AG10803 (cell line): Measurements from ENCODE around the gene CAPN13.
A peak's percentile ranks its signal among the peaks of the same experiment; 100 is the strongest.

Experiments
- DNase-seq: peaks from one replicate; pipeline ENCODE4 v3.0.0; 2010; ENCODE audit warnings: low read depth
- H3K4me3 ChIP-seq: 2 replicates; pipeline ENCODE4 v1.5.1; 2011; ENCODE audit warnings: mild to moderate bottlenecking, low read length, control low read depth
- TF ChIP-seq, protein P1 (sequence below): conservative IDR thresholded peaks from 2 replicates; pipeline ENCODE4 v1.5.1; 2011; ENCODE audit warnings: mild to moderate bottlenecking, low read length, control low read depth, inconsistent platforms

CAPN13 gene

DNA sequence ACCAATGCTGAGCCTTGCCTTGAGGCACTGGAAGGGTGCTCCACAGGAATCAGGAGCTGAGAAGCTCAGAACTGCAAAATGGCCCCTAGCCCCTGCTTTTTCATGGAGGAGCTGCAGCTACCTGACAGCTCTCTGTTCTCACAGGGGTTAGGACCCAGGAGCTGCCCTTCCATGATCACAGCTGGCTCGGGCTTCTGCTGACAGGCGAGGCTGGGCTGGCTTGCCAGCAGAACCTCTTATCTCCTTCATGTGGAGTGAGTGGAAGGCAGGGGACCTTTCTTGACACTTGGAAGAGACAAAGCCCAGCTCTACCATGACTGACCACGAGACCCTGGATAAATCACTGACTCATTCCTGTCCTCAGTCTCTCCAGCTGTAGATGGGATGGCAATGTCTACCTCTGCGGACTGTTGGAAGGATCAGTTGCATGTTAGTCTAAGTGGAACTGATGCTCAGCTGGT lies 113.4 kb downstream of the CAPN13 start:
- DNase-seq: no peak
- H3K4me3 ChIP-seq: no peak overlapping the region
- TF ChIP-seq, protein P1, sequence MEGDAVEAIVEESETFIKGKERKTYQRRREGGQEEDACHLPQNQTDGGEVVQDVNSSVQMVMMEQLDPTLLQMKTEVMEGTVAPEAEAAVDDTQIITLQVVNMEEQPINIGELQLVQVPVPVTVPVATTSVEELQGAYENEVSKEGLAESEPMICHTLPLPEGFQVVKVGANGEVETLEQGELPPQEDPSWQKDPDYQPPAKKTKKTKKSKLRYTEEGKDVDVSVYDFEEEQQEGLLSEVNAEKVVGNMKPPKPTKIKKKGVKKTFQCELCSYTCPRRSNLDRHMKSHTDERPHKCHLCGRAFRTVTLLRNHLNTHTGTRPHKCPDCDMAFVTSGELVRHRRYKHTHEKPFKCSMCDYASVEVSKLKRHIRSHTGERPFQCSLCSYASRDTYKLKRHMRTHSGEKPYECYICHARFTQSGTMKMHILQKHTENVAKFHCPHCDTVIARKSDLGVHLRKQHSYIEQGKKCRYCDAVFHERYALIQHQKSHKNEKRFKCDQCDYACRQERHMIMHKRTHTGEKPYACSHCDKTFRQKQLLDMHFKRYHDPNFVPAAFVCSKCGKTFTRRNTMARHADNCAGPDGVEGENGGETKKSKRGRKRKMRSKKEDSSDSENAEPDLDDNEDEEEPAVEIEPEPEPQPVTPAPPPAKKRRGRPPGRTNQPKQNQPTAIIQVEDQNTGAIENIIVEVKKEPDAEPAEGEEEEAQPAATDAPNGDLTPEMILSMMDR: no peak

DNA sequence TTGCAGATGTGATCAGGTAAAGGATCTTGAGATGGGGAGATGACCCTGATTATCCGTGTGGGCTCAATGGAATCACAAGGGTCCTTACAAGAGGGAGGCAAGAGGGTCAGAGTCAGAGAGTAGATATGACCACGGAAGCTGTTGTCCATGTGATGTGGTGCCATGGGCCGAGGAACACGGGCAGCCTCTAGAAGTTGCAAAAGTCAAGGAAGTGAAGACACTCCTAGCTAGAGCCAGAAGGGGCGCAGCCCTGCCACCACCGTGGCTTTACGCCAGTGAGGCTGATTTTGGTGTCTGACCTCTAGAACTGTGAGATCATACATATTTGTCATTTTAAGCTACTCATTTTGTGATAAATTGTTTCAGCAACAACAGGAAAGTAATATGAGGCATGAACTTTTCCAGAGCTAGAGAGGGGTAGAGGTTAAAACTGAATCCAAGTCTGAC lies 114.4 kb downstream of the CAPN13 start:
- DNase-seq: peak; percentile 37
- TF ChIP-seq, protein P1: no peak

DNA sequence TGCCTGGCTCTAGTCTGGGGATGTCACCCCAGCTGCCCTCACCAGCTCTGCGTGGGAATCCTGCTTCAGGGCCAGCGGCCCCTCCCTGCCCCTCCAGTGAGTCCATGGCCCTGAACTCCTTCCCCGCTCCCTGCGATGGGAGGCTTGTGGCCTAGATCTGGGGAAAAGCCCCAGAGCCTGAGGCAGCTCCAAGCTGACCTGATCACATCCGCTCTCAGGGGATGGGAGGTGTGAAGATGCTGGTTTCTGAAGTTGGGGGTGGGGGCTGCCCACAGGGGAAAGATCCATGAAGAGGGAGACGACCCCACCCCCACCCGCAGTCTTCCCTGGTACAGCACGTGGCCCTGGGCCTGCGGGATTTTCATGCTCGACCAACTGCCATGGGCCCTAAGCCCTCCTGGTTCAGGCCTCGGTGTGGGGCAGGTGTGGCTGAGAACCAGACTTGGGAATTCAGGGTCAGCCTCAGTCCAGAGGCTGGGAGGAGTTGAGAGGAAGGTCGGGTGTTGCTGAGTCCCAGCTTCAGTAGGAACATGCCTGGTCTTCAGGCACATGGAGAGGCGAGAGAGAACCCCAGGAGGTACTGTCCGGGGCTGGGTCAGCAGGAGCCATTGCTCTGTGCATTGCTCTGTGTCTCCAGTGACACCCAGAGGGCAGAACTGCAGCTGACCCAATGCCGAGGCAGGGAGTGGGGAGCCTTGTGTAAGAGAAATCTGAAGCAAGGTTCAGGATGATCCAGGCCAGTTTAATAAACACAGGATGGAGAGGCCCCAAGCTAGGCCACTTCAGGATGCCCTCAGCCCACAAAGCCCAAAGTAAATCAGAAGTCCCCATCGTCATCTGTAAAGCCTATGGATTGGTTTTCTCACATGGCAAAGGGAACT lies 115.1 kb downstream of the CAPN13 start:
- DNase-seq: peak; percentile 48
- no peak overlapping the region for H3K4me3 ChIP-seq
- TF ChIP-seq, protein P1: peak; percentile 38

More for the DNA sequence above, 114.4 kb downstream of the CAPN13 start:
- H3K4me3 ChIP-seq: no peak overlapping the region

DNA sequence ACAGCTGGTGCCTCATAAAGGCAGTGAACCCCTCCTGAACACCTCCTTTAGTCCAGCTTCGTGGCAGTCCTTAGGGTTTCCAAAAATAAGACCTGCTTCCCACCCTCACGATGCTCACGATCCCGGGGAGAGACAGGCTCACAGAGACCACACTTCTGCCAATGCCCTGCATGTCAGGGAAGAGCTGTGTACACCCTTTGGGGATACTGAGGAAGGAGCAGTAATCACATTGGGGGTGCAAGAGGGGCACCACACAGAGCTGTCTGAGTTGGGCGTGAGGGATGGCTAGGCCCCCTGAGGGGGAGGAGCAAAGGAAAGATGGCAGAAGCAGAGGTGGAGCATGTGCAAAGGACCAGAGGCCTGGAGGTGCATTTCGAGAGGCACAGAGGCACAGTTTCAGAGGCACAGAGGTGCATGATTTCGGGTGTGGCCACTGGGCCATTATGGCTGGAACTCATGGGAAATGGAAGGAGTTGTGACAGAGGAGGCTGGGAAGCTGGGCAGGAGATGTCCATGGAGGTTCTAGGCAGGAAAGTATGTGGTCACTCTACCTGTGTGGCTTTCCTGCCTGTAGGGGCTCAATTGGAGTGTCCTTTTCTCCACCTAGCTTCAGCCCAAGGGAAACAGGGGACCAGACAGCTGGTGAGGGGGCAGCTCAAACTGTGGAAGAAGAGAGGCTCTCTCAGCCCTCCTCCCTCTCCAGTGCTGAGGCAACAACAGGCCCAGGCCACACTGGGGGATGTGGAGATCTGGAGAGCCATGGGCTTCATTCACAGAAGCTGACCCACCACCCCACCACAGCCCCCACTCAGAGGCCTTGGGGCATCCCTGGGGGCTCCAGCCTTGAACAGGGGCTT lies 115.9 kb downstream of the CAPN13 start:
- DNase-seq: no peak
- no peak overlapping the region for H3K4me3 ChIP-seq
- TF ChIP-seq, protein P1: no peak

DNA sequence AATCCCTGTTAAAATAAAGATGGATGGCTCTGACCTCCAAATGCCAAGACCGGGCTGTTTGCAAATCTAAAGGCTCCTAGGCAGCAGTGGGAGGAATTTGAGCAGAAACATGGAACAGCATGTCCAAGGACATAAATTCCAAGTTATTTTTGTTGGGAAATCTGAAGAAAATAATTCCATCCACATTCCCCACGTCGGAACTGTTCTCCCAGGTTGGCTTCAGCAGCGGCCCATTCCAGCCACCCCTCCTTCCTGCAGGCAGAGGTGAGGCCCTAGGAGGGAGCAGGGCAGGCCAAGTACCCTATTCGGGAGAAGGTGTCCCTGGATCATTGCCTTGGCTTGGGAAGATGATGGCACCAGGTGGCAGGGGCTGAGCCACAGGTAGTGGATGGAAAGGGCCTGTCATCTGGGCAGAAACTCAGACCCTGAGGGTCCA lies 117.1 kb downstream of the CAPN13 start:
- peak; percentile 48 for DNase-seq
- TF ChIP-seq, protein P1: no peak
- no peak overlapping the region for H3K4me3 ChIP-seq

DNA sequence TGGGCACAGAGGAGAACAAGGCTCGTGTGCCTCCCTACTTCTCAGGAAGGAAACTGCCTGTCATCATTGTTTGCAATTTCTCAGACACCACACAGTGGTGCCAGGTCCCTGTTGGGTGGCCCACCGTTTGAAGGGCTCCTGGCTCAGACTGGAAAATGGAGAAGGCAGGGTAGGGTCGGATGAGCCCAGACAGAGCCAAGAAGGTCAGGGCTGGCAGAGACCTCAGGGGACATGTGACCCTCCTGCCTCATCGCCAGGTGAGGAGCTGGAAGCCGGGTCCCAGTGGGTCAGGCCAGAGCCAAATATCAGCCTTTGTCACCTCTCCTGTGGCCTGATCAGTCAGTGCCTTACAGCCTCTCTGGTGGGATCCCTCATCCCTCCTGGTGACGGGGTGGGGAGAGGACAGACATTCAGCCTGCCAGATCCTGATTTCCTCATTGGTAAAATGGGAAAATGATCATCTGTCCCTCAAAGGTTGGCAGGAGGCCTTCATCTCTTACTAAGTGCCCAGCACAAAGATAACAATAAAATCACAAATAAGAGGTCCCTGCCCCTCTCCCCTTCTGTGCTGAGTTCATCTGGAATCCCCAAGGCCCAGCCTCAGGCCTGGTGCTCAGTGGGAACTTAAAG lies 117.6 kb downstream of the CAPN13 start:
- TF ChIP-seq, protein P1: no peak
- no peak for DNase-seq
- no peak overlapping the region for H3K4me3 ChIP-seq
